ENCODE measurements around the gene MAML3.
A peak's percentile ranks its signal among the peaks of the same experiment; 100 is the strongest.

MAML3 gene

GRCh38 chr4:139801895-139802294 is 352.1 kb downstream of the MAML3 start:
- DNase-seq: no peak

DNA sequence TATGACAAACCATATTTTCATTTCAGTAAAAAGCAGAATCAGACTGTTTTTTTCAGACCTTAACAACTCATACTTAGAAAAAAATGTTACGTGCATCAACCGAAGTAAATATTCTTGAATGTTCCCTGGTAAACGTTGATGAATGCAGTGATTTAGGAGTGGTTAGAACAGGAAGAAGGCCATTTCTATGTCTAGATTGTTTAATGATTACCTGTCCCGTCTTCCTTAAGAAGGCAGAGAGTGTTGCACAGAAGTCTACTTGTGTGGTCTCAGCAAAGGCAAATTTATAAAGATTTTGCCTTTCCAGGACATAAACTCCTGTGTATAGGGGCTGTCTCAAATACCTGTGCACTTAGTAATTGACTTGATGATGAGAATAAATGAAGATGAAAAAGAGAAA is 353.9 kb downstream of the MAML3 start:
- DNase-seq: no peak

GRCh38 chr4:139799615-139800014 is 354.4 kb downstream of the MAML3 start:
- no peak for DNase-seq

- no peak for DNase-seq
Measured at GRCh38 chr4:139798456-139798855, 355.5 kb downstream of the MAML3 start.

DNA sequence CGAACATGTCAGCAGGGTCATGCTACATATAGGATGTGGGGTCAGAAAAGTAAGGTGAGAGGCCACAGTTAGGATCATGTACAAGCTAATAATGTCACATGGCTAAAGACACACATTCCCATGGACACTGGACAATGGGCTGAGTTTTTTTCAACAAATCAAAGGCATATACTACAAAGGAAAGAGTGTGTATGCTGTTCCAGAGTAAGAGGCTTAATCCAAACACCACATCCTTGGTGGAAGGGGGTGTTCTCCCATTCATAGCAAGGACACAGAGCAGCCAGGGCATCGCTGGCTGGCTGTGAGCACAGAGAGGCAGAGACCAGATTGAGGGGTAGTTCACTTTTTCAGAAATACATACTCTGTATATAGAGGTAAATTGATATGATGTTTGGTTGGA is 356.7 kb downstream of the MAML3 start:
- no peak for DNase-seq

- DNase-seq: no peak
Measured at GRCh38 chr4:139795527-139796314, 358.3 kb downstream of the MAML3 start.

- no peak for DNase-seq
Measured at GRCh38 chr4:139794158-139794954, 359.6 kb downstream of the MAML3 start.

DNA sequence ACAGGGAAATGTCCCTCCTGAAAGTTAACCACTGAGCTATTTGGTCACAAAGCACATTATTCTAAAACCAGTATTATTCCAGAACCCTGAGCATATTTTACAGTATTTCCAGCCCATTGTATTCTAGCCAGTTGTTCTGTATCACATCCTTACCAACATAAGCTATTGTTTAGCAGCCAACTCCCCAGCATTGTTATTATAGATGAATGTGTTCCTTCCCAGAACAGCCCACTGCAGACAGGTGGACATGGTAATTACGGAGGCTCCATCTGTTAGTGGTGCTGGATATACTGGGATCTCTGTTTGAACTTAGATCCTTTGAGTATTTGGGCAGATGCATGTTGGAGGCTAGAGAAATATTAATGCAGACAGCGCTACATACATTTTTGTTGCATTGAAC is 362.3 kb downstream of the MAML3 start:
- no peak for DNase-seq

DNA sequence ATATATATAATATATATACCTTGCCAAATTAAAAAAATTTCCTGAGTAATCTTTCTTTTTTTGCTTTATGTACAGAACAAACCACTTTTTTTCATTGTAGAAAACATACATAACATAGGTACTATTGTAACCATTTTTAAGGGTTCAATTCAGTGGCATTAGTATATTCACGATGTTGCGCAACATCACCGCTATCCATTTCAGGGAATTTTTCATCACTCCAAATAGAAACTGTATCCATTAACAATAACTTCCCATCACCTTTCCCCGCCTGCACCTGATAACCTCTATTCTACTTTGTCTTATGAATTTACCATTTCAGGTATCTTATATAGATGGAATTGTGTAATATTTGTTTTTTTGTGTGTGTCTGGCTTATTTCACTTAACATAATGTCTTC is 363.7 kb downstream of the MAML3 start:
- DNase-seq: no peak

DNA sequence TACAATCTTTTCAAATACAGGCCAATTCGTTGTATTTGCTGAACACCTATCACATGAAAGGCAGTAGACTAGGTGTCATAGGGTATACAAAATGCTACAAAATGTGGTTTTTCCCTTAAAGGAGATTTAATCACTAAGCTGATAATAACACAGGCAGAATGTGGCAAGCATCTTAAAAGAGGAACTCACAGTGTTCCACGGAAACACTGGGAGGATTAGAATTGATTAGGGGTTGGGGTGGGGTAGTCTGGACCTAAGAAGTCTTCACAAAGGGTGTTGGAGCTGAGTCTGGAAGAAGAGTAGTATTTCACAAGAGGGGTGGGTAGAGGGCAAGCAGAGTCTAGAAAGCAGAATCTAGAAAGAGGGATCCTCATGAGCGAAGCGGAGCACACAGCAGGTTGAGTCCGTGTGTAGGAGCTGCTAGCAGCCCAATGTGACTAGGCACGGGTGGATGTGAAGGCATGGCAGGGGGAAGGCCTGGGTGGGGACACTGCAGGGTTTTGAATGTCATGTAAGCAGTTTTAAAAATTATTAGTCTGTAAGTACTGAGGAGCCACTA is 364.8 kb downstream of the MAML3 start:
- DNase-seq: peak; percentile 22

DNA sequence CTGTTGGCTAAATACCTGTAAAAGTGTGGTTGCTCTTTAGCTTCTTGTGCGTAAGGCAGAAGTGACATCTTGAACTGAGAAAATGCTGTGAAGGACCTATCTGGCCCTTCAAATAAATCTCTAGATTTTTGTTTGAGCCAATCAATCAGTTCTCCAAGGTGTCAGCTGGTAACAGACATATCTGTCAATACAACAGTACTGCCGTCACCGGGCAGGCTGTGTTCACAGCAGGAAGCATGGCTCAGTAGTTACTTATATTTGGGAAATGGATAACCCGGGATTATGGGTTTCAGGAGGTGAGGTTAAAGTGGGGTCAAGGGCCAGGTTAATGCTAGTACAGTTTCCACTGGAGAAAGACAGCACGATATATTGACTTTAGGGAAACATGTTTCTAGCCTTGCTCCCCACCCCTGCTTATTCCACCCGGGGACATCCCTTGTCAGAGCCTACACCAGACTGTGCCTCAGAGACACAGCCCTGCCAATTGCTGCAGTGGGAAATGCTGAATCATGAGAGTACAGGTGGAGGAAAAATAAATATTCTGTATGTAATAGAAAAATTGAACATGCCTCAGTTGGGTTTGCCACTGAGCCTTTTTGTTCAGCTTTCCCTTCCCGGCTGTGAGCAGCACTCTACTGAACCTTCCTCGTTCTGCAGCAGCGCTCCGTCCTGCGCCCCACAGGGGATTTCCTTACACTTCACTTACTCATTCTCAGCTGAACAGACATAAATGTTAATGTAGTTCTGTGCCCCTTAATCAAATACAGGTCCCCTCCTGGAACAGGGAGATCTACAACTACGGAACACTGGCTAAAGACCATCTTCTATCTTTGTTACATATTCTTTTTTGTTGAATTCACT is 367.3 kb downstream of the MAML3 start:
- DNase-seq: no peak

GRCh38 chr4:139785356-139785755 is 368.6 kb downstream of the MAML3 start:
- DNase-seq: no peak

DNA sequence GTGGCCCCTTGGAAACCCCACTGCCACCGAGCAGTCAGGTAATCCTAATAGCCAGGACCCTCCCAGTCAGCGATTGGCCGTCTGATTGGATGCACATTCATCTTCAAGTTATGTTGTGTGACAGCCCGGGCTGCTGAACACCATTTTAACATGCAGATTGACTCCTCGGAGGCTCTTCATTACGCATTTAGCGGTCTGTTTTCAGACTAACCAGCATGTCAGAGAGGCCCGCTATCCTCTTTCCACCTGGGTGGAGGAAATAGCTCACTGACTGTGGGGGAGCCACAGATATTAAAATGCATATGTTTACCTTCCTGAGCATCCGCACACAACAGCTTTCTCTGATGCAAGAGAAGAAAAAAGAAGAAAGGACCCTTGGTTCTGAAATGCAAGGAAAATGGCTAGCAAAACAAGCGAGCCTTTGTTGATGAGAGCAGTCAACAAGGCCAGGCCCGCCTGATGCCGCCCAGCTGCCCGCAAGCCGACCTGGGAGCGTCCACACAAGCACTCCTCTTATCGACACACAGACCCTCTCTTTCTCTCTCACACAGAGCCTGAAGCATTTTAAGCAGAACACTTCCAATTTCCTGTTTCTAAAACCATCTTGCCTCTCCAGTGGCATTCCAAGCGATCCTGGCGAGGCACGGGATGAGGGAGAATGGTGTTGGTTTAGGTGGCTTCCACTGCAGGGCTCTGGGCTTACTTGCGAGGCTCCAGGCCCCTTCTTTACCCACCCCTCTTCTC is 370.1 kb downstream of the MAML3 start:
- DNase-seq: no peak

DNA sequence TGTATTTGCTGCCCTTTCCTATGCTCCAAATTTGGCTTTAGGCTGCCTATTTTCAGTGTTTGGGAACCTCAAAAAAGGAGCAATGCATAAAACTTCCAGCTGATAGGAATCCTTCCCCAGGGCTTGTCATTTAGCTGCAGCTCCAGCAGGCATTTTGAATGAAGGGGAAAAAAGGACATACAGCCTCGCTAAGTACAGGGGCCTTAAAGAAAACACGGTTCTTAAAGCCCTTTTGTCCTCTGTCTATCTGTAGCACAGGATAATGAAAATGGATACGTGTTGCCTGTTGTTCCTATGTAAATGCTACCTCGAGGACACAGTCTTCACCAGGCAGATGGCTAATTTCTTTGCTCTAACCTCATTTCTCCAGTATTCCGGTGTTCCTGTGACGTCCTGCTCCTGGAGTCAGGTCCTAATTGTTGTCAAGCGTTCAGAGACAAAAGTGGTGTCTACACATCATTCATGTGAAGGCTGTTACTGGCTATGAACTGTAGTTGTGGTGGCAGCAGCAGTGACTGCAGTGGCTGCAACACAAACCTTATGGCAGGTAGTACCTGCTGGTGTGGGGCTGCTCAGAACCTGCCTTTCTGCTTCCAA is 371.0 kb downstream of the MAML3 start:
- DNase-seq: no peak

DNA sequence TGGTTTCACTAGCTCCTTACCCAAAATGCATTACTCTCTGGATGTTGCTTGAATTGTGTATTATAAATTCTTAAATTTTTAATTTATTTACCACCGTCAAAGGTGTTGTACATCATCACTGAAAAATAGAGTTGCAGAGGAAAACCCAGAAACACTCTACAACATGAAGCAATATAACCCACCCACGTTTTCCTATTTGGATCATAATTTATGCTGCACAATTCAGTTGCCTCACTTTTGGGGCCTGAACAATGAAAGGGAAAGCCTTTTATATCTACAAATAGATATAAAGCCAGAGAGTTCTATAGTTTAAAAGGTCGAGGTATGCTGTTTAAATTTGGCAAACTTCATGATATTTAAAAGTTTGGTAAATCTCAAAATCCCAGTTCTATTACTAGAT is 372.9 kb downstream of the MAML3 start:
- no peak for DNase-seq

GRCh38 chr4:139779691-139780090 is 374.3 kb downstream of the MAML3 start:
- no peak for DNase-seq

GRCh38 chr4:139777757-139778156 is 376.2 kb downstream of the MAML3 start:
- DNase-seq: no peak

DNA sequence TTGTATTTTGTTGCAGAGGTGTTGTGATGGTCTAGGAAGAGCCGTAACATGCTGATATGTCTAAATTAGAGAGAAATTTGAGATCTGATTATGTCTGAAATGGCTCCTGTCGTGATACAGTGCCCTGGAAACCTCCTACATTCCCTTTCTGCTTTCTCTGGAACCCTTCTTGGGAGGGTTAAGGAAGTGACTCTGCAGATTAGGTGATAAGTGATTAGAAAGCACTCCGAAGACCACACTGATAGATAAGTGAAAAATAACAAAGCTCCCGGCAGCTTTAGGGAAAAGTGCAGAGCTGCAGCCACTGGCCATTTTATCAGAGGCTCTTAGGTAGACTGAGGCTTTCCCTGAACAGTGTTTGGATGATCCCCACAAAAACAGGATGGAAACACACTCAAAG is 377.7 kb downstream of the MAML3 start:
- DNase-seq: no peak

GRCh38 chr4:139774759-139775487 is 379.1 kb downstream of the MAML3 start:
- no peak for DNase-seq

DNA sequence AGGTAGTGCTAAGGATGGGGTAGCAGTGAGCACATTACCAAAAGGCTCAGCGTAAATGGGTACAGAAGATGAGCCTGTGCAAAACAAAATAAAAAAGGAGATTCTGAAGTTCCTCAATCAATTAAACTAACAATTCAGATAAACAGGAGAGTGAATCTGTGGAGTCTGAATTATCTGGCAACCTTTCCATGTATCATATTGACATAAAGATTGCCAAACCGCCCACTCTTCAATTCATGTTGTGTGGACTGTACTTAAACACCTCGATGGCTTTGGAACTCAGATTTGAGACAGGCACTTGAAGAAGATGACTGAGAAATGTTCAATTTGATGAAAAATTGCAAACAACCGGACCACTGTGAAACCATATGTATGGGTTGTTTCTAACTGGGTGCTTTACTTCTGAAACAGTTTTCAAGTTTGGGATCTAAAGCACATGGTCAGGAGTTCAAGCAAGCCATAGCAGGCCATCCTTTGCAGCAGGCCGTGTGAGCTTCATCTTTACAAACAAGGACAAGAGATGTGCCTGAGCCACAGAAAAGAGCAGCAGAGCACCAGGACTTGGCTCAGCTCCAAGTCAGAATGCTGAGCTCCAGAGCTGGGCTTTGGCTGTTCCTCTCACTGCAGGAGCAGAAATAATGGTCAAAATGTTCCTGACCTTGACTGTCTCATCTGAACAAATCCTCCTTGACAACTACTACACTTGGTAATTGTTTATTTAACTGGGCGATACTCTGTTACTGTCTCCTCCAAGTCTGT is 380.2 kb downstream of the MAML3 start:
- DNase-seq: peak; percentile 30
